ENCODE measurements around the gene TTLL4. TPM values are rescaled to one million over a fixed set of nuclear protein-coding genes. Genes with fewer than 3 reads are reported as not detected.

TTLL4 gene
- total and polyA plus RNA-seq, 2 of the 8 experiments (the other 6 are each of a cell fraction or from before 2014, with no cell fraction given): 71.1 to 105 TPM

GRCh38 chr2:218698885-218699284 lies 11.8 kb upstream of the TTLL4 start (continued):
- TF ChIP-seq ATF2 (IDR thresholded peaks at IDR 0.05; ENCODE audit: low read length) (no peak), CHD2 (IDR thresholded peaks at IDR 0.05; ENCODE audit: low read length) (no peak), TAF7 (optimal IDR thresholded peaks at IDR 0.05; ENCODE audit: borderline replicate concordance, low read depth, low read length) (no peak), PHF8 (conservative IDR thresholded peaks at IDR 0.05; ENCODE audit: low read depth, low read length) (no peak), SIN3A (conservative IDR thresholded peaks at IDR 0.05 in 1 of 2, IDR thresholded peaks at IDR 0.05 in 1 of 2; ENCODE audit: low read depth in 1 of 2, low read length in 2 of 2) (no peak), NANOG (IDR thresholded peaks at IDR 0.05; ENCODE audit: insufficient read depth, low read depth, low read length, poor library complexity, severe bottlenecking) (no peak), CHD7 (IDR thresholded peaks at IDR 0.05; ENCODE audit: insufficient replicate concordance, low read length) (no peak), E2F6 (IDR thresholded peaks at IDR 0.05) (no peak), SP4 (IDR thresholded peaks at IDR 0.05; ENCODE audit: low read length) (no peak)

Data from H1 (cell line).